ENCODE measurements around the gene SPIRE1.
"Not testable (repeated sequence)": the region's sequence is repeated elsewhere in the genome, so short reads cannot be mapped to it uniquely, and the experiment has no call there.

Gene SPIRE1

DNA sequence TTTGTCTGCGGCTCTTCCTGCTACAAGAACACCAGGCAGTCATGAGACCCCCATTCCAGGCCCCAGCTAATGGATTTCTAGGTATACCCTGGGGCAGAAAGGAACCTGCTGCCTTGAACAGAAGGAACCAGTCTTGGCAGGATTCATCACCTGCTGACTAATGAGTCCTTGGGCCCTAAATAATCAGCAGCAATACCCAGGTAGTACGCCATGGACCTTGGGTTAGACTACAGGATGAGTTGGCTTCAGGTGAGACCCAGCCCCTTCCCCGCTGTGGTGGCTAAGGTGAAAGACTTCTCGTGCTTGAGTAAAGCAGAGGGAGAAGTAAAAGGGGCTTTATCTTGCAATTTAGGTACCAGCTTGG, 105.0 kb downstream of the SPIRE1 start:
- no peak for DNase-seq (ENCODE audit: low read depth in 2 of 2)

DNA sequence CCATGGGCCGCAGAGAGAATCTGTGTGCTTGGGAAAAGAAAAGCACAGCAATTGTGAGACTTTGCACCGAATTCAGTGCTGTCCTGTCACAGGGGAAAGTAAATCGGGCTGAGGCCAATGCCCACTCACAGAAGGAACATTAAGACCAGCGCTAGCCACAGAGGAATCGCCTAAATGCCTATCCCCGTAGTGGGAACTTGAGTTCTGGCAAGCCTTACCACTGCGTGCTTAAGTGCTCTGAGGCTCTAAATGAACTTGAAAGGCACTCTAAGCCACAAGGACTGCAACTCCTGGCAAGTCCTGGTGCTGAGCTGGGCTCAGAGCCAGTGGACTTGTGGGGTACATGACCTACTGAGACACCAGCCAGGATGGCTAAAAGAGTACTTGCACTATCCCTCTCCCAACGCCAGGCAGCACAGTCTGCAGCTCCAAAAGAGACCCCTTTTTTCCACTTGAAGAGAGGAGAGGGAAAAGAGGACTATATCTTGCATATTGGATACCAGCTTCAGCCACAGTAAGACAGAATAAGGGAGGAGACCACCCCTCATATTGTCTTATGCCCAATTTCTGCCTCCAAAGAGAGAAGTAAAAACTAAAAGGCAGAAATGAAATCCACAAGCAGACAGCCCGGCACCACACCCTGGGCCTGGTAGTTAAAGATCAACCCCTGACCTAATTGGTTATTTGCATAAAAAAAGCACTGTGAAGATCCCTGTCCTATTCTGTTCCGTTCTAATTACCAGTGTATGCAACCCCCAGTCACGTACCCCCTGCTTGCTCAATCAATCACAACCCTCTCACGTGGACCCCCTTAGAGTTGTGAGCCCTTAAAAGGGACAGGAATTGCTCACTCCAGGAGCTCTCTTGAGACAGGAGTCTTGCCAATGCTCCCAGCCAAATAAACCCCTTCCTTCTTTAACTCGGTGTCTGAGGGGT, 105.7 kb downstream of the SPIRE1 start:
- not testable (repeated sequence) for DNase-seq (ENCODE audit: low read depth in 2 of 2)

DNA sequence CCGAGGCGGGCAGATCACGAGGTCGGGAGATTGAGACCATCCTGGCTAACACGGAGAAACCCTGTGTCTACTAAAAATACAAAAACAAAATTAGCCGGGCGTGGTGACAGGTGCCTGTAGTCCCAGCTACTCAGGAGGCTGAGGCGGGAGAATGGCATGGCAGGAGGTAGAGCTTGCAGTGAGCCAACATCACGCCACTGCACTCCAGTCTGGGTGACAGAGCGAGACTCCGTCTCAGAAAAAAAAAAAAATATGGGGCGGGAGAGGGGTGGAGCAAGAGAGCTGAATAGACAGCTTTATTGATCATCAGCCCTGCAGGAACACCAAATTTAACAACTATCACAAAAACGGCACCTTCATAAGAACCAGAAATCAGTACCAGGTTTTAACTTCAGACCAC, 106.4 kb downstream of the SPIRE1 start:
- not testable (repeated sequence) for DNase-seq (ENCODE audit: low read depth in 2 of 2)

DNA sequence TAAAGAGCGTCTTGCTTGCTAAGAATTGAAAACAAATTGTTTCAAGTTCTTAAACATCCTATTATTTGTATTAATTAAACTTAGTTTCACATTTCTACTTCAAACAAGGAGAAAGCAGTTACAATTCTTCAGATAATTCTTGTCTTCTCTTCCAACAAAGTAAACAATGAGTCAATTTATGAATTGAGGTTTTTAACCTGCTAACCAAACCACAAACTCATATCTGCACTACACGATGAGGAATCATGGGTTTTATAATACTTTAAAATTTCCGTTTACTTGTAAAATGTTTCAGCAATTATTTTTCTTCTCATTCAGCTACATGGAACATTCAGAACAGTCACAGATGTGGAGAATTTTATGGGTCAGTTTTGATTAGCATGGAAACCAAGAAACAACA, 114.2 kb downstream of the SPIRE1 start:
- DNase-seq (ENCODE audit: low read depth in 2 of 2): no peak

DNA sequence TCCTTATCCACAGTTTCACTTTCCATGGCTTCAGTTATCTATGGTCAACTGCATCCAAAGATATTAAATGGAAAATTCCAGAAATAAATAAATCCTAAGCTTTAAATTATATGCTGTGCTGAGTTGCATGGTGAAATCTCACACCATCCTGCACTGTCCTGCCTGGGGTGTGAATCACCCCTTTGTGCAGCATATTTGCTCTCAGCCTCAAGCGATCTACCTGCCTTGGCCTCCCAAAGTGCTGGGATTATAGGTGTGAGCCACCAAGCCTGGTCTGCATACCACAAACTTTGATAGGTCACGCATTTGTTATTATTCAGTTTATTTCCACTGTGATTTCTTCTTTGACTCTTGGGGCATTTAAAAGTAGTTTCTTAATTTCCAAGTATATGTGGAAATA, 117.2 kb downstream of the SPIRE1 start:
- DNase-seq (ENCODE audit: low read depth in 2 of 2): no peak

DNA sequence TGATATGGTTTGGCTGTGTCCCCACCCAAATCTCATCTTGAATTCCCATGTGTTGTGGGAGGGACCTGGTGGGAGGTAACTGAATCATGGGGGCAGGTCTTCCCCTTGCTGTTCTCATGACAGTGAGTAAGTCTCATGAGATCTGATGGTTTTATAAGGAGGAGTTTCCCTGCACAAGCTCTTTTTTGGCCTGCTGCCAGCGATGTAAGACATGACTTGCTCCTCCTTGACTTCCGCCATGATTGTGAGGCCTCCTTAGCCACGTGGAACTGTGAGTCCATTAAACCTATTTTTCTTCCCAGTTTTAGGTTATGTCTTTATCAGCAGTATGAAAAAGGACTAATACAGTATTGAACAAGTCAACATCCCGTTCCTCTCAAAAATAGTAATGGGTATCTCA, 118.7 kb downstream of the SPIRE1 start:
- not testable (repeated sequence) for DNase-seq (ENCODE audit: low read depth in 2 of 2)

DNA sequence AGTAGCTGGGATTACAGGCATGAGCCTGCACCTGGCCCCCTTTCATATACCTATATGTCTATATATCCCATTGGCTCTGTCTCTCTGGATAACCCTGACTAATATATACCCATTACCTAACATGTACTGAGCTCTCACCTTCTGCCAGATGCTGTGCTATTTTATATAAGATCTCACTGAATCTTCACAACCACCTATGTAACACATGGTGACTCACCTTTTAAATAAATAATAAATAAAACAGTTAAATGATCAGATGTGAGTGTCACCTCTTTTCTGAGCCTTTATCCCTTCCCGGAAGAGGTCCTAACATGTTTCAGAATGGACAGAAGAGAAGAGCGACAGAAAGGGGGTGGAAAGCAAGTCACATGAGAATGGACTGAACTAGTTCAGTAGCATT, 123.1 kb downstream of the SPIRE1 start:
- DNase-seq (ENCODE audit: low read depth in 2 of 2): no peak

DNA sequence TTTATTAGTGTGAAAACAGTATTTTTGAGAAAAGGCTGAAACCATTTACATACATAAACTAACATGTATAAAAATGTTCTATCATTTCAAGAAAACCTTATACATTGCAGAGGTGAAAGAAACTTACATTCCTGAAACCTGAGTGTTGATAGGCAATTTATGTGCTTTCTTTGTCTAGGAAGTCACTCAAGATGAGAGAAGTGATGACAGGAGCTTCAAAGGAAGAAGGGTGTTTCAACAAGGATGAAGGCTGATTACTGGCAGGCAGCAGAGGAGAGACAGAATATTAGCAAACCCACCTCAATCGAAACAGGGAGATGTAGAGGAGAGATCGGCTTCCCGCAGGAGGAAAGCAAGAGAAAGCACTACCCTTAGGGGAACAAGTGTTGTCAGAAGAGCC, 125.2 kb downstream of the SPIRE1 start:
- no peak for DNase-seq (ENCODE audit: low read depth in 2 of 2)

DNA sequence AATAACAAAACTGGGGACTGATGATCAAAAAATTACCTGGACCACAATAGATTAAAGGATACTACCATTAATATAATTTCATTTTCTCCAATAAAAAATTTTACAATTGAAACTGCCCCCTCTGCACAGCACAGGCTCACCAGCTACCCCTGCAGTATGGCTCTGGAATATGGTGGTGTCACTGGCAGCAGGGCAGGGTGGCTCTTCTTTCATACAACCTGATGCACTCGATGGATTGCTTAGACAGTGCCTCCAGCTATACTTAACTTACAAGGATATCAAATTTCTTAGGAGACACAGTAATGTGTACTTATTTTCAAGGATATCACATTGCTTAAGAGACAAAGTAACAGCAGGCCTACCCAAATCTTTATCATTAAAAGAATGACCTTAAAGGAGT, 126.2 kb downstream of the SPIRE1 start:
- DNase-seq (ENCODE audit: low read depth in 2 of 2): no peak

DNA sequence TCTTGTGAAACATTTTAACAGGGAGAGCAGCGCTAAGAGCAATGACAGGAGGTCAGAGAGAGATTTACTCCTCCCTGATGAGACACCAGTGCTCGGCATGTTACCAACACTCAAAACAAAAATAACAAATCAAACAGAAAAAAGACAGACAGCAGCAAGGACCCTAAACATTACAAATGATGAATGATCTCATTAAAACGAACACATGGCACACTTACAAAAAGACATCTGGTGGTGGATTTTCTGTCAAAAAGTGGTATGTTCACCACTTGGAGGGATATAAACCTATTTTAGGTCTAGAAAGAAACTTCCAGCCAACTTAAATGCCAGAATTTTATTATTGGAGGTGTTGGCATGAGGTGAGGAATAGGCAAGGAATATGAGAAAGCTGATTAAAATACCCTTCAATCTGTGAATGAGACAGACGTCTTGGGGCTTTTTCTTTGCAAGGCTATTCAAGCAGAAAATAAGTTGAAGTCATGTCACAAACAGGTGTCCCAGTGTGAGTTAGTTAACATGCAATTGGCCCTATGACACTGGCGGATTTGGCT, 137.4 kb downstream of the SPIRE1 start:
- no peak for DNase-seq (ENCODE audit: low read depth in 2 of 2)

DNA sequence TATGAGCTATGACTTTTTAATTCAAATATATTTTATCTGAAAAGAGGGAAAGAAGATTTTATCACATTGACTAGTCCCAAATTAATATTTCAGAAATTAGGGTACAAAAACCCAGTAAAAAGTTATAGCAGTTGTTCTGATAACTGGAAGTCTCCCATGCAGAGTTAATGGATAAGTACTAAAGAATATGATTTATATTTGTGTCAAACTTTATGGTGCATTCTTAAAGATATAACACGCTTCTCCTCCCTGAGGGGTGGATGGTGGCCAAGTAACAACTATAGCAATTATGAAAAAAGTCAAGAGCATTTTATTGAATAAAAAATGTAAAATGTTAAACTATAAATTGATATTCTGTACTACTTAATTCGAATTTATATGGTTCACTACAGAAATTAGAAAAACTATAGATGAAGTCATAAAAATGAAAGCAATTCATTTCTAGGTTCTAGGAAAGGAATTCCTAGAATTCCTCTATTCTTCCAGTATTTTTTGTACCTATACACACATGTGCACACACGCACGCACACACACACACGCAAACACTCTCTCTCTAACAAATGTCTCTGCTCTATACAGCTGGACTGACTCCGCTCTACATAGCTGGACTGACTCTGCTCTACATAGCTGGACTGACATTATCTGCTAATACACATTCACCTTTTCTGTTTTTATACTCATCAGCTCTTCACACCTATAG, 138.9 kb downstream of the SPIRE1 start:
- no peak for DNase-seq (ENCODE audit: low read depth in 2 of 2)

DNA sequence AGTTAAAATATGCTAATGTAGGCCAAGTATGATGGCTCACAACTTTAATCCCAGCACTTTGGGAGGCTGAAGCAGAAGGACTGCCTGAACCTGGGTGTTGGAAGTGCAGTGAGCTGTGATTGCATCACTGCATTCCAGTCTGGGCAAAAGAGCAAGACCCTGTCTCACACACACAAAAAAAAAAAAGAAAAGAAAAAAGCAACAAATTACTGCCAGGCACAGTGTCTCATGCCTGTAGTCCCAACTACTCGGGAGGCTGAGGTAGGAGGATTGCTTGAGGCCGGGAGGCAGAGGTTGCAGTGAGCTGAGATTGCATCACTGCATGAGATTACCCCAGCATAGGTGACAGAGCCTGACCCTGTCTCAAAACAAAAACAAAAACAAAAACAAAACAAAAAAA, 139.6 kb downstream of the SPIRE1 start:
- DNase-seq (ENCODE audit: low read depth in 2 of 2): no peak

DNA sequence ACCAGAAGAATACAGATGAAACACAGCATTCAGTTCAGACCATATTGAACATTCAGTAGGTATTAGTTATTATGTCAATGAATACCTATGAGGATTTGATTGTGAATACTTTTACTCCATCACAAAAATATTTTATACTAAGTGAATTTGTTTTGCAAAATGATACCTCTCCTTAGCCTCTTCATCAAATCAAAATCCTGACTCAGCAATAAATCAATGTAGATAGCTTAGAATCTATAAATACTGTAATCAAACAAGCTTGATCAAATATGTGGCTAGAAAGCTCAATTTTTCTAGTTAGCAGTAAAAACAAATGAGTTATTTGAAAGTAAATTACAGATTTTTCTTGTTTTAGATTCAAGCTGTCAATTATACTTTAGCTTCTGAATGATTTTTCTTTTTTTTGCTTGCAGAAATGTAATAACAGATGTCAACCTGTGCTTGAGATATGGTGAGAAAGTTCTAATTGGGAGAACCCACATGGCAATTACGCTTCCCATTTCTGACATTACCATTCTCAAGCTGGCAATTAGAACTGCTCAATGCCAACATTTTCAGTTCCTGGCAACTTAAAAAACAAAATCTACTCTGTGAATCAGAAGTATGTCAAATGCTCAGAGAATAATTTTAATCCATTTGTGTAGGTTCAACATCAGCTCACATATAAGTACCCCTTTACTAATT, 140.6 kb downstream of the SPIRE1 start:
- no peak for DNase-seq (ENCODE audit: low read depth in 2 of 2)

DNA sequence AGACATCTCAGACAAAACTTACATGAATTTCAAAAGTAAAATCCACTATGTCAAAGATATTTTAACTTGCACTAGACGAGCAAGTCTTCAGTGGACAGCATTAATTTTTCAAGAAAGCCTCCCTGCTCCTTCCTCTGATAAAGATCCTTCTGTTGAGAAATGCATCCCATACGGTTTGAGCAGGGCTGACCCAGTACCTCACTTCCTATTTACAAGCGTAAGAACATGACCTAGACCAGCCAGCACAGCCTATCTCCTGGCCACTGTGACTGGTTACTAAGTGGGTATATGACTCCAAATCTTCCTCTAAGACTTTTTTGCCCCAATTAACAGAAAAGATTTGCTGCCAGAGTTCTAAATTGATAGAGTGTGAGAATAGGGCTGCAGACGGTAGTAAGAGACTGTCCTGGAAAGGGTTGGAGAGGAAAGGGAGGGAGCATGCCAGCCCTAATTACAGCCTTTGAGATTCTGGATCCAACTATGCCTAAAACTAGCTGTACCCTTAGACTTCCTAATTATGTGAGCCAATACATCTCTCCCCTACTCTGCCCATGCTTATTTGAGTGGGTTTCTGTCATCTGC, 141.8 kb downstream of the SPIRE1 start:
- DNase-seq (ENCODE audit: low read depth in 2 of 2): no peak

DNA sequence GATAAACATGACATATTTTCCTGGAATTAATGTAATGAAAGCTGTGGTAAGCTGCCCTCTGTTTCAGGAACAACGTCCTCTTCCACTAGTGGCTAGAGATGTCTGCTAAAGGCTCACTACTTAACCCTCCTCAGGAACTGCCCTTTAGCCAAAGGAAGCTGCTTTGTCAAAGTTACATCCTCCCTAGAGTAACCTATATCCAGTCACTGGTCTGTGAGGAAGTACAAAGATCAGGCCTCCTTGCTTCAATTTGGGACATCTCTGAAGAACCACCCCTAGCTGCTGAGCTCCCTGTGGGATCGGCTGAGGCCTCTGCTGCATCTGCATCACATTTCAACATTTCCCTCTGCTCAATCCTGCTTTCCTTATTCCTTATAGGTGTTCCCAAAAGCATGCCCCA, 142.4 kb downstream of the SPIRE1 start:
- no peak for DNase-seq (ENCODE audit: low read depth in 2 of 2)

DNA sequence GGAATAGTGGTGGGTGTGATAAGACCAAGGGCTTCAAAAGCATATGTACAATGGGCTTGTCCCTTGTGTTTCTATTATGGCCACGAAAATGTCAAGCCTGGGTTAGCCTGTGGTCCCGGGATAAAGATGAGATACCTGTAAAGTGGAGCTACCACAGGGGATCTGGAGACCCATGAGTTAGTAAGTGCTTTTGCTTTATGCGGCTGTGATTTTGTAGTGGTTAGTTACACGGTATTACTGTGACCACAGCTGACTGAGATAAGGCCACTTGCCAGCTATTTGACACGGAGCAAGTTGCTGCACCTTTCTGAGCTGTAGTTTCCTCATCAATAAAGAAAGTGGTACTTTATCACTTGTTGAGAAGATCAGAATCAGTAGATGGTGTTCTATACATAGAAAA, 150.9 kb downstream of the SPIRE1 start:
- DNase-seq (ENCODE audit: low read depth in 2 of 2): no peak

DNA sequence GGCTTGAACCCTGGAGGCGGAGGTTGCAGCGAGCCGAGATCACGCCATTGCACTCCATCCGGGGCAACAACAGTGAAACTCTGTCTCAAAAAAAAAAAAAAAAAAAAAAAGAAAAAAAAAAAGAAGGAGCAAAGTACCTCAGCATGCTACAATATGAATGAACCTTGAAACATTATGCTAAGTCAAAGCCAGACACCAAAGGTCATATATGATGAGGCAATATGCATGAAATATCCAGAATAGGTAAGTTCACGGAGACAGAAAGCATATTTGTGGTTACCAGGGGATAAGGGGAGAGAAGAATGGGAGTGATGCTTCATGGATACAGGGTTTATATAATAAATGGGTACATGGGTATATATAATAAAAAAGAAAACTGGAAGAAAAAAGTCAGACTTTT, 156.9 kb downstream of the SPIRE1 start:
- DNase-seq (ENCODE audit: low read depth in 2 of 2): no peak

DNA sequence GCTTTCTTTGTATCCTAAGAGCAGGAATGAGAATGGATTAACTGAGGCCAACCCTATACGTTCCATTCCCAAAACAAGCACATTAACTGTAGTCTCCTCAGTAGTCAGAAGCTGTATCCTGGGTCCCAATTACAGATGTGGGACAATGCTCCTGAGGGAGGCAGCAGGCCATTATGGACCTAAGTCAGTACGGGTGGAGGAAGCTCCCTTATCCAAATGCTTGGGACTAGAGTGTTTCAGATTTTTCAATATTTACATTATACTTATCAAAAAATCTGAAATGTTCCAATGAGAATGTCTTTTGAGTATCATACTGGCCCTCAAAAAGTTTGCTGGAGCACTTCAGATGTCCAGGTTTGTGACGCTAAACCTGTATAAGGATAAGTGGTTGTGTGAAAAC, 160.1 kb downstream of the SPIRE1 start:
- DNase-seq (ENCODE audit: low read depth in 2 of 2): no peak

DNA sequence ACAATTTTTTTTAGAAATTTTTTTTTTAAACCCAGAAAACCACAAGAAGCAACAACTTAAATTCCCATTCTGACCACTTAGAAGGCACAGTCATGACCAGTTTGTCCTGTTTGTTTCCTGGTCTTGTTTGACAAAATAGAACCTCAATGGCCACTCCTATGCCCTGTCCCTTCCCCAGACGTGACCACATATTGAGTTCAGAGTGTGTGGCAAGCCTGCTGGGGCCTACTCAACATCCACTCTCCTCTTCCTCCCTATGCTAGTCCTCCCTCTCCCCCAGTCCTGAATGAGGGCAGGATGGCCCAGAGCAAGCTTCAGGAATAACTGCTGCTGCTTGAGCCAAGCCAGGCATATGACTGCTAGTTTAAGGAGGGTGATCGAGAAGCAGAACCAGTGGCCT, 160.6 kb downstream of the SPIRE1 start:
- no peak for DNase-seq (ENCODE audit: low read depth in 2 of 2)

DNA sequence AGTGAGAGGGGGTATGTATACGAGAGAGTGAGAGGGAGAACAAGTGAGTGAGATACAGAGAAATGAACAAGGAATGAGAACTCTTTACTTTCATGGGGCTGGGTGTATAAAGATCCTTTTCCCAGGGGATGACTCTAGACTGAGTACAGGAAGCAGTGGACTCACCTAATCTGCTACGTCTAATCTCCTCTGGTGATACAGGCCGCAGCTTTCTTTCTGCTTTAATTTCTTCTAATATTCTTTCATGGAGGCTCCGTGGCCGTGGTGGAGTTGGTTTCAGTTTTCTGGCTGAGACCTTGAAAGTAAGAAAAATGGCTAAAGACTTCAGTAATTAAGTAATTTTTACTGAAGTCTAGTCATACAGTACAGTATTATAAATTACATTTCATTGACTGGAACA, 165.0 kb downstream of the SPIRE1 start:
- no peak for DNase-seq (ENCODE audit: low read depth in 2 of 2)

DNA sequence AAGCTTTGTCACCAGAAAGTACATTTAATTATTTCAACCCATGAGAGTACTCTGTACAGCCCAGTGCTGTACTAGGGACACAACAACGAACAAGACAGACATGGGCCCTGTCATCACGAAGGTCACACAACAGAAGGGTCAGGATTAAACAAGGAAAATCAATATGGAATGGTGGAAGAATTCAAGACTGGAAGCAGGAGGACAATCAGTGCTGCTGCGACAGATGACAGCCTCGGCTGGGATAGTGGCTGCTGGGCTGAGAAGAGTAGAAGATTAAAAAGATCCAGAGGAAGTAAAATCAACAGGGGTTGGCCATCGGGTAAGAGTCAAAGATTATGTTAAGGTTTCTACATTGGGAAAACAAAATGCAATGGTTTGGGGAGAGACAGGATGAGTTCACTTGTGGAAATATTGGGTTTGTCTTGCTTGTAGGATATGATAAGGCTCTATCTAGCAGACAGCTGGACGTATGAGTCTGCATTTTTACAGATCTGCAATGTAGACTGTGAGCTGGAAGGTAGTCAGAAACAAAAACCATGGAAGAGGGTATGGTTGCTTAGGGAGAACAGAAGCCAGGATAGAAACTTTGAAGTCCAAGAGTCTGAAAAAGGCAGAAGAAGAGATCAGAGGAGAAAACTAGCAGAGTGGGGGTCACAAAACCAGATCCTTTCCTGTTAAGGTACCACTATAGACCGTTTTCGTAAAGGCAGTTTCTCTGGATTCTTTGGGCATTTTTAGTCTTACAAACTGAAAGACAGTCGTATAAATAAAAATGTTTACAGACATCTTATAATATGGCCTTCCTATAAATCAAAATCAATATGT, 166.1 kb downstream of the SPIRE1 start:
- no peak for DNase-seq (ENCODE audit: low read depth in 2 of 2)
